Measurements from ENCODE around the gene PSMG1. TPM values are rescaled to one million over a fixed set of nuclear protein-coding genes. Genes with fewer than 3 reads are reported as not detected.

PSMG1 gene
- total and polyA plus RNA-seq, 9 of the 15 experiments (the other 6 are each of a cell fraction or from before 2014, with no cell fraction given) = 54.5 to 427 (median 328) TPM

- peak; percentile 62 for TF ChIP-seq IRF9 (tag; IDR thresholded peaks at IDR 0.05)
- peak; percentile 63 for TF ChIP-seq ZNF644 (tag; IDR thresholded peaks at IDR 0.05; ENCODE audit: low read depth)
- no peak for TF ChIP-seq ZFPM2 (CRISPR knock-in tag; IDR thresholded peaks at IDR 0.05)
- TF ChIP-seq EP400 (IDR thresholded peaks at IDR 0.05) = peak; percentile 83
- peak; percentile 46 for TF ChIP-seq ADNP (tag; IDR thresholded peaks at IDR 0.05)
- TF ChIP-seq ZNF395 (CRISPR knock-in tag; IDR thresholded peaks at IDR 0.05) = peak; percentile 76; the same call in 1 of the 2 replicates
- TF ChIP-seq HDAC1 (IDR thresholded peaks at IDR 0.05) = no peak
- TF ChIP-seq ZNF384 (IDR thresholded peaks at IDR 0.05; ENCODE audit: low read depth, low read length) = peak; percentile 80
- TF ChIP-seq L3MBTL2 (IDR thresholded peaks at IDR 0.05) = peak; percentile 82
- TF ChIP-seq FOXJ2 (tag; IDR thresholded peaks at IDR 0.05) = peak; percentile 60
- TF ChIP-seq JUNB (CRISPR knock-in tag; conservative IDR thresholded peaks at IDR 0.05) = no peak
- TF ChIP-seq ATF3 (IDR thresholded peaks at IDR 0.05) = peak; percentile 72
- no peak for TF ChIP-seq ATF3 (CRISPR knock-in tag; conservative IDR thresholded peaks at IDR 0.05)
- peak; percentile 17; the same call in 1 of the 2 replicates for TF ChIP-seq ZNF121 (CRISPR knock-in tag; conservative IDR thresholded peaks at IDR 0.05)
- no peak for TF ChIP-seq DIDO1 (tag; IDR thresholded peaks at IDR 0.05; ENCODE audit: low read depth)
- peak; percentile 69 for TF ChIP-seq CXXC5 (CRISPR knock-in tag; IDR thresholded peaks at IDR 0.05)
- no peak for TF ChIP-seq PCBP2 (IDR thresholded peaks at IDR 0.05; ENCODE audit: low read depth, low read length, poor library complexity, severe bottlenecking)
- peak; percentile 50; the same call in 1 of the 2 replicates for TF ChIP-seq JUND (IDR thresholded peaks at IDR 0.05; ENCODE audit: borderline replicate concordance, low read depth, low read length)
- TF ChIP-seq JUND (tag; IDR thresholded peaks at IDR 0.05; ENCODE audit: borderline replicate concordance, low read depth, low read length) = peak; percentile 60; the same call in 2 of the 3 replicates
- TF ChIP-seq GABPB1 (CRISPR knock-in tag; IDR thresholded peaks at IDR 0.05) = no peak
- peak; percentile 3; the same call in 1 of the 2 replicates for TF ChIP-seq SNIP1 (IDR thresholded peaks at IDR 0.05; ENCODE audit: low read depth)
- TF ChIP-seq HINFP (tag; conservative IDR thresholded peaks at IDR 0.05; ENCODE audit: low read depth) = 0 out of 2 replicates have a peak, but pooled peaks have one; percentile 13
- TF ChIP-seq ZFX (CRISPR knock-in tag; IDR thresholded peaks at IDR 0.05) = peak; percentile 37; the same call in 1 of the 2 replicates
- peak; percentile 64; the same call in 1 of the 2 replicates for TF ChIP-seq EP300 (IDR thresholded peaks at IDR 0.05; ENCODE audit: low read length)
- no peak for TF ChIP-seq LARP7 (IDR thresholded peaks at IDR 0.05)
Measured at GRCh38 chr21:39208624-39209333, 25.5 kb upstream of the PSMG1 start (continued).
